HG03432 (cell line): ENCODE measurements around the gene CCNG1.
A peak's percentile ranks its signal among the peaks of the same experiment; 100 is the strongest.
"Not testable (repeated sequence)": the region's sequence is repeated elsewhere in the genome, so short reads cannot be mapped to it uniquely, and the experiment has no call there.

Source experiments
- ATAC-seq: cut with Tn5 transposase; IDR thresholded peaks from one replicate; pipeline ENCODE4 v1.9.1; 2021; ENCODE audit warnings: mild to moderate bottlenecking, moderate library complexity; ENCODE audit not compliant: unreplicated experiment

The CCNG1 gene

DNA sequence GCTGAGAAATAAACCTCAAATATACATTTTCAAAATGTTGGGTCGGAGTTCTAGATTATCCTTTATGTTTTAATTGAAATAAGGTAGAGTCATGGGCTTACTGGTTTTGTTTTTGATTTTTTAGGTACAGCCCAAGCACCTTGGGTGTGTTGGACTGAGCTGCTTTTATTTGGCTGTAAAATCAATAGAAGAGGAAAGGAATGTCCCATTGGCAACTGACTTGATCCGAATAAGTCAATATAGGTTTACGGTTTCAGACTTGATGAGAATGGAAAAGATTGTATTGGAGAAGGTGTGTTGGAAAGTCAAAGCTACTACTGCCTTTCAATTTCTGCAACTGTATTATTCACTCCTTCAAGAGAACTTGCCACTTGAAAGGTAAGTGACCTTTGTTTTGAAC, 3.6 kb downstream of the CCNG1 start:
- ATAC-seq: no peak

- no peak for ATAC-seq
These were observed 7.1 kb downstream of the CCNG1 start for GRCh38 chr5:163444526-163444925.

DNA sequence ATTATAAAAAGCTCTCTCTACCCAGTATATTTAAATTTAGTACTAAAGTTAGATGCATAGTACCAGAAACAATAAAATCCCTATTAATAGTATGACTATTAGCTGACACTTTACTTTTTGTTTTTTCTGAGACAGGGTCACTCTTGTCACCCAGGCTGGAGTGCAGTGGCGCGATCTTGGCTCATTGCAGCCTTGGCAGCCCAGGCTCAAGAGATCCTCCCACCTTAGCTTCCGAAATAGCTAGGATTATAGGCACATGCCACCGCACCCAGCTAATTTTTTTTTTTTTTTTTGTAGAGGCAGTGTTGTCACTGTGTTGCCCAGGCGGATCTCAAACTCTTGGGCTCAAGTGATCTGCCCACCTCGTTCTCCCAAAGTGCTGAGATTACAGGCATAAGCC, 8.0 kb downstream of the CCNG1 start:
- no peak for ATAC-seq

- ATAC-seq: no peak
These were observed 9.8 kb downstream of the CCNG1 start for GRCh38 chr5:163447191-163447590.

- no peak for ATAC-seq
These were observed 10.5 kb downstream of the CCNG1 start for GRCh38 chr5:163447875-163448274.

- no peak for ATAC-seq
These were observed 11.1 kb downstream of the CCNG1 start for GRCh38 chr5:163448491-163448890.

GRCh38 chr5:163451489-163451888, 14.1 kb downstream of the CCNG1 start:
- ATAC-seq: no peak

GRCh38 chr5:163453705-163454104, 16.3 kb downstream of the CCNG1 start:
- no peak for ATAC-seq

DNA sequence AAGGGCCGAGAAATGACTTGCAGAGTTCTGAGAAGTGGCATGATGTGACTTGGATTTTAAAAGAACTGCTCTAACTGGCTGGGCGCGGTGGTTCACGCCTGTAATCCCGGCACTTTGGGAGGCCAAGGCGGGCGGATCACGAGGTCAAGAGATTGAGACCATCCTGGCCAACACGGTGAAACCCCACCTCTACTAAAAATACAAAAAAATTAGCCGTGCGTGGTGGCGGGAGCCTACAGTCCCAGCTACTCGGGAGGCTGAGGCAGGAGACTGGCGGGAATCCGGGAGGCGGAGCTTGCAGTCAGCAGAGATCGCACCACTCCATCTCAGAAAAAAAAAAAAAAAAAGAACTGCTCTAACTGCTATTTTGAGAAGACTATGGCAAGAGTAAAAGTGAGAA, 18.0 kb downstream of the CCNG1 start:
- ATAC-seq: not testable (repeated sequence)

GRCh38 chr5:163456029-163456589, 18.7 kb downstream of the CCNG1 start:
- no peak for ATAC-seq

DNA sequence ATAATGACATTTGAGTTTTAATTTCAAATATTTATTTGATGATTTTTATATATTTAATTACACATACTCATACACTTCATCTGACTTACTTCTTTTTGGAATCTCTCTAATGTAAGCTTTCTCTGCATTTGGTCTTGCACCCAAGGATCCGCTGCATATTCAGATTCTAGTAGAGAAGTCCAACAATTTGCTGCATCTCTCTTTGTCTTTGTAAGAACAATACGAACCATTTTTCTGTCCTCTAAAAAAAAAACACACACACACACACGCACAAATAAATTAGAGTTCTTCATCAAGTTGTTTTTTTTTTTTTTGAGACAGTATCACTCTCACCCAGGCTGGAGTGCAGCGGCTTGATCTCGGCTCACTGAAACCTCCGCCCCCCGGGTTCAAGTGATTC, 19.4 kb downstream of the CCNG1 start:
- ATAC-seq: no peak

- no peak for ATAC-seq
These were observed 21.5 kb downstream of the CCNG1 start for GRCh38 chr5:163458778-163459385.

GRCh38 chr5:163459462-163459818, 22.0 kb downstream of the CCNG1 start:
- ATAC-seq: peak; percentile 3

DNA sequence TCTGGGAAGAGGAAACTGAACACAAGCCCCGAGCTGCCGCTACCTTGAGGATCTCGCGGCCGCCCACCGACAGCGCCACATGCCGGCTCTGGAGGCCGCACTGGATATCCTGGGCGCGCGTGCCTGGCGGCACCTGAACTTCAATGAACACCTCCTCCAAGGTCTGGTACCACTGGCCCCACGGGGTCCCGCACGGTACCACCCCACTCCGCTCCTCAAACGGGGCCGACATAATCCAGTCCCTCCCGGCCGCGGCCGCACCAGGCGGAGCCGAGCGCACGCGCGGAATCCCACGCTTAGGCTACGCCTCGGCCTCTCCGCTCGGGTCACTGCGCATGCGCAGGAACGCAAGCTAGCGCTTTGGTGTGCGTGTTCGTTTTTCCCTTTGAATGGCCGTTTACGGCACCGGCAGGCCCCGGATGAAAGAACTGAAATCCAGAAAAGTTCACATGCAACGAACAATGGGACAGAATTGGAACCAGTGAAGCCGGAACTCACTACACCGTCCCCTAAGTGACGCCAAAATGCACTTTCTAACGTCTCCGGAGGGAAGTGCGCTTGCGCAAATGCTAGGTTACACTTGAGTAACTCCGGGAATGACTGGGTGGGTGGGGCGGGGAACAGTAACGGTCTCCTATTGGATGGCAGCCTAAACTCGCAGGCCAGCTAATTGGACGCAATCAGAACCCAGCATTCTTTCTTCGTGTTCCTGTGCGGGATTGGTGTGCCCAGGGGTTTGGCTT, 22.6 kb downstream of the CCNG1 start, which contains the start of gene NUDCD2:
Gene NUDCD2 (minus strand): TSS at position 284 of the 743 bp plus-strand sequence. CDS start 52 bp downstream, at position 232.
- peak; percentile 79 for ATAC-seq

DNA sequence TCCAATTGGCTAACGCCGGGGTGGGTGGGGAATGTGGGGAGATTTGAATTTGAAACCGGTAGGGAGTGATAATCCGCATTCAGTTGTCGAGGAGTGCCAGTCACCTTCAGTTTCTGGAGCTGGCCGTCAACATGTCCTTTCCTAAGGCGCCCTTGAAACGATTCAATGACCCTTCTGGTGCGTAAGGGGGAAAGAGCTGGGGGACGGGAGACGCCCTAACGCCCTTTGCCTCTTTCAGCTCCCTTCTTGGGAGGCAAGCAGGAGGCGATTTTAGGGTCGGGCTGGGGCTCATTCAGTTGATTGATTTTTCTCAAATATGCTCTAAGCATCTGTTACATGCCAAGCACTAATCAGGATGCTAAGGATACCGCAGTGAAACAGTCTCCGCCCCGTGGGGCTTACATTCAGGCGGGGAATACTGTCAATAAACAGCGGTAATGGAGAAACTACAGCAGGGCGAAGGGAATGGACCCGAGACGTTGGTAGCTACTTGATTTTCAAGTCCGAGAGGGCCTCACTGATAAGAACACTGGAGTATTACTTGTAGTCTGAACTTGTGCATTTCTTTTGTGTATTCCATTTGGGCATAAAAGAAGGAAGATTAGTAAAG, 23.3 kb downstream of the CCNG1 start, which contains the start of gene HMMR:
Gene HMMR (plus strand): TSS at position 71 of the 610 bp plus-strand sequence. CDS start 61 bp downstream, at position 132.
- ATAC-seq: no peak

DNA sequence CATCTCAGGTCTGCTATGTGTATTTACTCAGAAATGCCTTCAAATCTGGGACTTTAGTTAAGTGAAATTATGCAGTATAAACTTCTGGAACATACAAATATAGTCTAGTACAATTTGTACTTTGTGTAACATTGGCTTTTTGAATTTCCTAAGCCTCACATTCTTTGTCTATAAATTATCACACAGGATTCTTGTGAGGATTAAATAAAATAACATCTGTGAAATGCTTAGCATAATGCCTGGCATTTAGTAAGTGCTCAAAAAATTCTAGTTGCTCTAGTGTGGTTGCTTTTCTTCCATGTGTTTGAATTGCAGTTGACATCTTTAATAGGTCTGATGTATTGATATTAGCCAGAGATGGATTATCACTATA, 25.7 kb downstream of the CCNG1 start:
- no peak for ATAC-seq

GRCh38 chr5:163467682-163468081, 30.3 kb downstream of the CCNG1 start:
- no peak for ATAC-seq

GRCh38 chr5:163473635-163474243, 36.3 kb downstream of the CCNG1 start:
- peak; percentile 55 for ATAC-seq

GRCh38 chr5:163475411-163475810, 38.0 kb downstream of the CCNG1 start:
- ATAC-seq: no peak

GRCh38 chr5:163478126-163478981, 41.0 kb downstream of the CCNG1 start:
- no peak for ATAC-seq

GRCh38 chr5:163478982-163479271, 41.5 kb downstream of the CCNG1 start:
- no peak for ATAC-seq
